ENCODE results near the gene CNTNAP2.

DNA sequence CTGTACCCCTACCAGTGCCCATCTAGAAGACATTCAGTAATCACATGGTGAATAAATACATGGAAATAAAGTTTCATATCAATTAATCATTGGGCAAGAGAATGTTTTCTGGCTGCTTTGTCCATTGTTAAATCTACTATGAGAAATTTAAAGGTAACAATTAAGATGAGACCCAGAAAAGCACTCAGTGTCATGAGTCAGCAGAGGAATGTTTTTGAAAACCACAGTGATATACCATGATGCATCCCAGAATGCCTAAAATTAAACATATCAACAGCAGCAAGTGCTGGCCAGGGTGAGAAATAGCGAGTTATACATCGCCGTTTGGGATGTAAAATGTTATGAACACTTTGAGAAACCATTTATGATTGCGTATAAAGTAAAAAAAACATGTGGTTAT lies 1648.7 kb downstream of the CNTNAP2 start:
- TF ChIP-seq, protein P1, sequence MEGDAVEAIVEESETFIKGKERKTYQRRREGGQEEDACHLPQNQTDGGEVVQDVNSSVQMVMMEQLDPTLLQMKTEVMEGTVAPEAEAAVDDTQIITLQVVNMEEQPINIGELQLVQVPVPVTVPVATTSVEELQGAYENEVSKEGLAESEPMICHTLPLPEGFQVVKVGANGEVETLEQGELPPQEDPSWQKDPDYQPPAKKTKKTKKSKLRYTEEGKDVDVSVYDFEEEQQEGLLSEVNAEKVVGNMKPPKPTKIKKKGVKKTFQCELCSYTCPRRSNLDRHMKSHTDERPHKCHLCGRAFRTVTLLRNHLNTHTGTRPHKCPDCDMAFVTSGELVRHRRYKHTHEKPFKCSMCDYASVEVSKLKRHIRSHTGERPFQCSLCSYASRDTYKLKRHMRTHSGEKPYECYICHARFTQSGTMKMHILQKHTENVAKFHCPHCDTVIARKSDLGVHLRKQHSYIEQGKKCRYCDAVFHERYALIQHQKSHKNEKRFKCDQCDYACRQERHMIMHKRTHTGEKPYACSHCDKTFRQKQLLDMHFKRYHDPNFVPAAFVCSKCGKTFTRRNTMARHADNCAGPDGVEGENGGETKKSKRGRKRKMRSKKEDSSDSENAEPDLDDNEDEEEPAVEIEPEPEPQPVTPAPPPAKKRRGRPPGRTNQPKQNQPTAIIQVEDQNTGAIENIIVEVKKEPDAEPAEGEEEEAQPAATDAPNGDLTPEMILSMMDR (IDR thresholded peaks at IDR 0.05): no peak
- TF ChIP-seq POLR2A (IDR thresholded peaks at IDR 0.05) (no peak), POLR2AphosphoS5 (IDR thresholded peaks at IDR 0.05) (no peak)

Data from suprapubic skin (tissue), 4 donors.